Neural progenitor cell (in vitro differentiated cells): ENCODE results near the gene PIMREG. TPM values are rescaled to one million over a fixed set of nuclear protein-coding genes. Genes with fewer than 3 reads are reported as not detected.
A peak's percentile ranks its signal among the peaks of the same experiment; 100 is the strongest.

Experiments
- DNase-seq: peaks from one replicate; pipeline ENCODE4 v3.0.0-alpha.2; 2016; ENCODE audit warnings: low spot score
- H2AFZ ChIP-seq: fragments of 200-600 bp; sonication (generic); replicated peaks from 2 replicates; pipeline ENCODE4 v1.6.1; 2016; ENCODE audit warnings: antibody characterized with exemption
- H3F3A ChIP-seq: fragments of 200-600 bp; sonication (generic); 2 replicates; pipeline ENCODE4 v1.6.1; 2016; ENCODE audit warnings: antibody characterized with exemption, low read depth
- H3K27ac ChIP-seq: fragments of 200-600 bp; sonication (generic); 2 replicates; pipeline ENCODE4 v1.5.1; 2016; ENCODE audit warnings: mild to moderate bottlenecking
- H3K27me3 ChIP-seq: fragments of 200-600 bp; sonication (generic); 2 replicates; pipeline ENCODE4 v1.6.1; 2016; ENCODE audit warnings: mild to moderate bottlenecking, moderate library complexity
- H3K36me3 ChIP-seq: fragments of 200-600 bp; sonication (generic); 2 replicates; pipeline ENCODE4 v1.5.1; 2016
- H3K4me1 ChIP-seq: fragments of 200-600 bp; sonication (generic); 2 replicates; pipeline ENCODE4 v1.6.1; 2016; ENCODE audit warnings: mixed run types
- H3K4me2 ChIP-seq: fragments of 200-600 bp; sonication (generic); 2 replicates; pipeline ENCODE4 v1.6.1; 2016
- H3K4me3 ChIP-seq: fragments of 200-600 bp; sonication (generic); 2 replicates; pipeline ENCODE4 v1.5.1; 2016
- H3K79me2 ChIP-seq: fragments of 200-600 bp; sonication (generic); 2 replicates; pipeline ENCODE4 v1.6.1; 2016; ENCODE audit warnings: low read depth
- H3K9ac ChIP-seq: fragments of 200-600 bp; sonication (generic); 2 replicates; pipeline ENCODE4 v1.6.1; 2016
- H3K9me3 ChIP-seq: fragments of 200-600 bp; sonication (generic); 2 replicates; pipeline ENCODE4 v1.5.1; 2016; ENCODE audit warnings: low read depth
- H4K20me1 ChIP-seq: fragments of 200-600 bp; sonication (generic); 2 replicates; pipeline ENCODE4 v1.6.1; 2016; ENCODE audit warnings: low read depth
- H3K27ac Mint-ChIP-seq: 3 replicates; pipeline ENCODE4 v1.8.0; 2021; ENCODE audit warnings: mixed read lengths
- H3K27me3 Mint-ChIP-seq: 2 replicates; pipeline ENCODE4 v1.8.0; 2022; ENCODE audit warnings: low read depth, mild to moderate bottlenecking, inconsistent platforms, moderate library complexity, mixed read lengths; ENCODE audit not compliant: insufficient read depth
- H3K36me3 Mint-ChIP-seq: 3 replicates; pipeline ENCODE4 v1.8.0; 2021; ENCODE audit warnings: mixed read lengths
- H3K4me1 Mint-ChIP-seq: 3 replicates; pipeline ENCODE4 v1.8.0; 2021; ENCODE audit warnings: mixed read lengths
- H3K4me3 Mint-ChIP-seq: 3 replicates; pipeline ENCODE4 v1.8.0; 2021; ENCODE audit warnings: mild to moderate bottlenecking, moderate library complexity, mixed read lengths
- H3K9me3 Mint-ChIP-seq: 3 replicates; pipeline ENCODE4 v1.8.0; 2020; ENCODE audit warnings: mixed read lengths
- EZH2 ChIP-seq: fragments of 200-600 bp; sonication (generic); IDR thresholded peaks from 2 replicates; pipeline ENCODE4 v1.6.1; 2017; ENCODE audit warnings: antibody characterized with exemption, mild to moderate bottlenecking, moderate library complexity
- EZH2phosphoT487 ChIP-seq: fragments of 200-600 bp; sonication (generic); IDR thresholded peaks from 2 replicates; pipeline ENCODE4 v1.6.1; 2017; ENCODE audit warnings: antibody characterized with exemption
- total RNA-seq: library from RNA; depleted of rRNA; stranded (reverse); fragments of >200 nt; gene quantifications from 2 replicates; pipeline ENCODE4 v1.2.3, GENCODE V29; 2015; ENCODE audit warnings: low replicate concordance
- TF ChIP-seq, protein P1 (sequence below): fragments of 200-600 bp; sonication (generic); IDR thresholded peaks from 2 replicates; pipeline ENCODE4 v1.5.1; 2017; ENCODE audit warnings: antibody characterized with exemption, mild to moderate bottlenecking

Gene PIMREG
- total RNA-seq, 1 donor from 2014 or later = 71.3 TPM

- Histone ChIP-seq H3K36me3 (no peaks in the 10 kb centered on the region), H4K20me1 (no peaks in the 10 kb centered on the region), H3K27ac (no peak overlapping the region), H2AFZ (peak overlapping the region; percentile 70), H3K4me3 (no peak overlapping the region), H3K4me2 (peak overlapping the region; percentile 56), H3F3A (peaks cover 17% of the 10 kb centered on the region), H3K9ac (no peak overlapping the region), H3K9me3 (no peaks in the 10 kb centered on the region), H3K79me2 (no peaks in the 10 kb centered on the region), H3K27me3 (no peaks in the 10 kb centered on the region), H3K4me1 (peaks cover 34% of the 10 kb centered on the region)
- no peak for DNase-seq
- no peak overlapping the region for H3K27ac Mint-ChIP-seq
- H3K4me3 Mint-ChIP-seq = no peak overlapping the region
- H3K4me1 Mint-ChIP-seq = peaks cover 38% of the 10 kb centered on the region
- TF ChIP-seq EZH2 (no peak), EZH2phosphoT487 (no peak)
- TF ChIP-seq, protein P1, sequence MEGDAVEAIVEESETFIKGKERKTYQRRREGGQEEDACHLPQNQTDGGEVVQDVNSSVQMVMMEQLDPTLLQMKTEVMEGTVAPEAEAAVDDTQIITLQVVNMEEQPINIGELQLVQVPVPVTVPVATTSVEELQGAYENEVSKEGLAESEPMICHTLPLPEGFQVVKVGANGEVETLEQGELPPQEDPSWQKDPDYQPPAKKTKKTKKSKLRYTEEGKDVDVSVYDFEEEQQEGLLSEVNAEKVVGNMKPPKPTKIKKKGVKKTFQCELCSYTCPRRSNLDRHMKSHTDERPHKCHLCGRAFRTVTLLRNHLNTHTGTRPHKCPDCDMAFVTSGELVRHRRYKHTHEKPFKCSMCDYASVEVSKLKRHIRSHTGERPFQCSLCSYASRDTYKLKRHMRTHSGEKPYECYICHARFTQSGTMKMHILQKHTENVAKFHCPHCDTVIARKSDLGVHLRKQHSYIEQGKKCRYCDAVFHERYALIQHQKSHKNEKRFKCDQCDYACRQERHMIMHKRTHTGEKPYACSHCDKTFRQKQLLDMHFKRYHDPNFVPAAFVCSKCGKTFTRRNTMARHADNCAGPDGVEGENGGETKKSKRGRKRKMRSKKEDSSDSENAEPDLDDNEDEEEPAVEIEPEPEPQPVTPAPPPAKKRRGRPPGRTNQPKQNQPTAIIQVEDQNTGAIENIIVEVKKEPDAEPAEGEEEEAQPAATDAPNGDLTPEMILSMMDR = no peak
- H3K9me3 Mint-ChIP-seq = no peaks in the 10 kb centered on the region
- H3K36me3 Mint-ChIP-seq = peaks cover 2% of the 10 kb centered on the region
- H3K27me3 Mint-ChIP-seq = peaks cover 20% of the 10 kb centered on the region
Measured at GRCh38 chr17:6472517-6472916, 28.3 kb downstream of the PIMREG start.

DNA sequence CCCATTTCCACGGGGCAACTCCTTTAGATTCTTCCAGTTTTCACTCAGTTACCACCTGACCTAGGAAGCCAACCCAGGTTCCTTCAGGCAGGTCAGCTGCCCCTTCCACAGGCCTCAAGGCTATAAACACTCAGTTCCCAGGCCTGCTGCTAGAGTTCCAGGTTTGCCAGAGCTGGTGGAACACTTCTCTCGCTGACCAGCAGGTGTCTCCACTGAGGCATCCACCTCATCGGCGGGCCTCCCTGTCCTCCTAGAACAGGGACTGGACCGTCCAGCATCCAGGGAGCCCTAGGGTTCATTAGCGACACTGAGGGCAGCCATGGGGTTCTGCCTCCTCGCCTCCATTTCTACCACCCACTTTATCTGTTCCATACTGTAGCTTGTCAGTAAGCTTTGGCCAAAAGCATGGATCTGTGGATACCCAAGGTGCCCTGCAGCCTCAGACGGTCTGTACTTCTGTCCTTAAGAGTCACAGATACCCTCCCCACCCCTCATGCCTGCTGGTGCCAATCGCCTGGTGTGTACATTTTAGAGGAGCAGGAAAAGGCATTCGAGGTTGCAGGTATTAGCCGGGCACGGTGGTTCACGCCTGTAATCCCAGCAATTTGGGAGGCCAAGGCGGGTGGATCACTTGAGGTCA is 29.0 kb downstream of the PIMREG start:
- Histone ChIP-seq H3K79me2 (no peaks in the 10 kb centered on the region), H3F3A (peaks cover 17% of the 10 kb centered on the region), H3K27ac (no peak overlapping the region), H3K4me3 (no peak overlapping the region), H3K27me3 (no peaks in the 10 kb centered on the region), H2AFZ (peak overlapping the region; percentile 70), H3K9me3 (no peaks in the 10 kb centered on the region), H3K36me3 (no peaks in the 10 kb centered on the region), H4K20me1 (no peaks in the 10 kb centered on the region), H3K4me1 (peaks cover 34% of the 10 kb centered on the region), H3K9ac (no peak overlapping the region), H3K4me2 (peak overlapping the region; percentile 56)
- Mint-ChIP-seq H3K9me3 (no peaks in the 10 kb centered on the region), H3K4me3 (peak overlapping the region; percentile 50), H3K4me1 (peaks cover 38% of the 10 kb centered on the region), H3K27me3 (peaks cover 20% of the 10 kb centered on the region), H3K27ac (peak overlapping the region; percentile 96), H3K36me3 (no peaks in the 10 kb centered on the region)
- DNase-seq = peak; percentile 87
- TF ChIP-seq, protein P1 = peak; percentile 98
- no peak for TF ChIP-seq EZH2phosphoT487

DNA sequence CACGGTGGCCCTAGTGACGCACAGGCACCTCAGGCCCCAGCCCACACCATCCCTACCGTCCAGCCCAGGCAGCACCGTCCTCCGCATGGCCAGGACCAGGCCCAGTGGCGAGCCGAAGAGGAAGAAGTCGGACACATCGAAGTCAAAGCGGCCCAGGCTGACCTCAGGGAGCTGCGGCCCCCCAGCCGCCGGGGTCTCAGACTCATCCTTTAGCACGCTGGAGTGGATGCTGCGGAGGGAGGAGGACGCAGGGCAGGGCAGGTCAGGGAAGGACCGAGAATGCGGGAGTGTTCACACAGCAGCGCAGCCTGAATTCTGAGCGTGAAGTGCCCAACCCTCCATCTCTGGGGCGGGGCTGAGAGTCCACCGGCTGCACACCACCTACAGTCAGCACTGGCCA is 30.1 kb downstream of the PIMREG start:
- Histone ChIP-seq H3K27ac (no peak overlapping the region), H3K27me3 (no peaks in the 10 kb centered on the region), H3K4me2 (no peak overlapping the region), H3K4me1 (peaks cover 37% of the 10 kb centered on the region), H3K79me2 (no peaks in the 10 kb centered on the region), H4K20me1 (no peaks in the 10 kb centered on the region), H3K9ac (no peak overlapping the region), H2AFZ (no peak overlapping the region), H3K9me3 (no peaks in the 10 kb centered on the region), H3K36me3 (no peaks in the 10 kb centered on the region), H3K4me3 (no peak overlapping the region), H3F3A (peaks cover 19% of the 10 kb centered on the region)
- H3K36me3 Mint-ChIP-seq = no peaks in the 10 kb centered on the region
- no peak for DNase-seq
- no peaks in the 10 kb centered on the region for H3K9me3 Mint-ChIP-seq
- peaks cover 10% of the 10 kb centered on the region for H3K27me3 Mint-ChIP-seq
- H3K27ac Mint-ChIP-seq = no peak overlapping the region
- H3K4me3 Mint-ChIP-seq = no peak overlapping the region
- H3K4me1 Mint-ChIP-seq = peaks cover 39% of the 10 kb centered on the region
- TF ChIP-seq, protein P1 = no peak
